ENCODE measurements around the gene NTHL1. TPM values are rescaled to one million over a fixed set of nuclear protein-coding genes. Genes with fewer than 3 reads are reported as not detected.

NTHL1 gene
- total RNA-seq, 1 experiment from 2014 or later: 51.6 TPM

- CTCF ChIA-PET: no interaction called here
- H3K36me3 ChIP-seq (ENCODE audit: insufficient read depth, low read length, poor library complexity, severe bottlenecking): no peaks in the 10 kb centered on the region
- no peak for TF ChIP-seq CTCF (conservative IDR thresholded peaks at IDR 0.05; ENCODE audit: low read depth, low read length)
- H3K4me3 ChIP-seq (ENCODE audit: low read depth, low read length, poor library complexity, severe bottlenecking): no peak overlapping the region
- no peak overlapping the region for H3K27ac ChIP-seq (ENCODE audit: low read depth, low read length, poor library complexity, severe bottlenecking)
- H3K4me1 ChIP-seq (ENCODE audit: insufficient read depth, low read length, poor library complexity, severe bottlenecking): no peaks in the 10 kb centered on the region
- no peak for DNase-seq (ENCODE audit: low spot score)
- intact Hi-C loops (cut with micrococcal nuclease; ENCODE audit: unreplicated experiment): no loop called here
- no peaks in the 10 kb centered on the region for H3K9me3 ChIP-seq (ENCODE audit: low read depth, low read length, poor library complexity, severe bottlenecking)
- no TSS peak for BruUV-seq (replicated peaks)
- H3K27me3 ChIP-seq (replicated peaks; ENCODE audit: insufficient read depth, low read depth, low read length, poor library complexity): no peaks in the 10 kb centered on the region
- POLR2A ChIA-PET (ENCODE audit: low non-redundant PET): no interaction called here
Measured at GRCh38 chr16:2074071-2074470, 26.4 kb upstream of the NTHL1 start.

- ChIA-PET CTCF (no interaction called here), POLR2A (ENCODE audit: low non-redundant PET) (no interaction called here)
- no peak overlapping the region for H3K27ac ChIP-seq (ENCODE audit: low read depth, low read length, poor library complexity, severe bottlenecking)
- intact Hi-C loops (cut with micrococcal nuclease; ENCODE audit: unreplicated experiment): no loop called here
- H3K36me3 ChIP-seq (ENCODE audit: insufficient read depth, low read length, poor library complexity, severe bottlenecking): no peaks in the 10 kb centered on the region
- no peak for TF ChIP-seq CTCF (conservative IDR thresholded peaks at IDR 0.05; ENCODE audit: low read depth, low read length)
- BruUV-seq (replicated peaks): no TSS peak
- no peaks in the 10 kb centered on the region for H3K27me3 ChIP-seq (replicated peaks; ENCODE audit: insufficient read depth, low read depth, low read length, poor library complexity)
- no peaks in the 10 kb centered on the region for H3K9me3 ChIP-seq (ENCODE audit: low read depth, low read length, poor library complexity, severe bottlenecking)
- no peaks in the 10 kb centered on the region for H3K4me1 ChIP-seq (ENCODE audit: insufficient read depth, low read length, poor library complexity, severe bottlenecking)
- no peak overlapping the region for H3K4me3 ChIP-seq (ENCODE audit: low read depth, low read length, poor library complexity, severe bottlenecking)
- DNase-seq (ENCODE audit: low spot score): no peak
Measured at GRCh38 chr16:2072926-2073325, 25.3 kb upstream of the NTHL1 start.

GRCh38 chr16:2071454-2072202 is 24.0 kb upstream of the NTHL1 start:
- BruUV-seq (replicated peaks): no TSS peak
- intact Hi-C loops (cut with micrococcal nuclease; ENCODE audit: unreplicated experiment): no loop called here
- H3K4me1 ChIP-seq (ENCODE audit: insufficient read depth, low read length, poor library complexity, severe bottlenecking): no peaks in the 10 kb centered on the region
- CTCF ChIA-PET: no interaction called here
- DNase-seq (ENCODE audit: low spot score): no peak
- H3K36me3 ChIP-seq (ENCODE audit: insufficient read depth, low read length, poor library complexity, severe bottlenecking): no peaks in the 10 kb centered on the region
- H3K27me3 ChIP-seq (replicated peaks; ENCODE audit: insufficient read depth, low read depth, low read length, poor library complexity): no peaks in the 10 kb centered on the region
- no peak for TF ChIP-seq CTCF (conservative IDR thresholded peaks at IDR 0.05; ENCODE audit: low read depth, low read length)
- no peak for TF ChIP-seq EZH2 (IDR thresholded peaks at IDR 0.05; ENCODE audit: borderline replicate concordance, low read depth, low read length, poor library complexity, severe bottlenecking)
- no peaks in the 10 kb centered on the region for H3K9me3 ChIP-seq (ENCODE audit: low read depth, low read length, poor library complexity, severe bottlenecking)
- no peak overlapping the region for H3K4me3 ChIP-seq (ENCODE audit: low read depth, low read length, poor library complexity, severe bottlenecking)
- no peak overlapping the region for H3K27ac ChIP-seq (ENCODE audit: low read depth, low read length, poor library complexity, severe bottlenecking)
- POLR2A ChIA-PET (ENCODE audit: low non-redundant PET): no interaction called here
